GM12801 (cell line): ENCODE results near the gene LPAR1.

Experiments
- CTCF ChIP-seq: IDR thresholded peaks from one replicate; pipeline ENCODE4 v1.5.1; 2011; ENCODE audit warnings: control low read depth; ENCODE audit not compliant: insufficient read length; ENCODE audit errors: extremely low read depth

Gene LPAR1

GRCh38 chr9:110951805-110952539, 86.3 kb downstream of the LPAR1 start:
- no peak for TF ChIP-seq CTCF

- TF ChIP-seq CTCF: no peak
Observed at GRCh38 chr9:110950041-110950645, 88.1 kb downstream of the LPAR1 start.

- no peak for TF ChIP-seq CTCF
Observed at GRCh38 chr9:110949081-110949480, 89.2 kb downstream of the LPAR1 start.

- TF ChIP-seq CTCF: no peak
Observed at GRCh38 chr9:110947491-110948044, 90.7 kb downstream of the LPAR1 start.

GRCh38 chr9:110942522-110942921, 95.7 kb downstream of the LPAR1 start:
- no peak for TF ChIP-seq CTCF

- TF ChIP-seq CTCF: no peak
Observed at GRCh38 chr9:110940951-110941557, 97.2 kb downstream of the LPAR1 start.

GRCh38 chr9:110939573-110939972, 98.7 kb downstream of the LPAR1 start:
- no peak for TF ChIP-seq CTCF
